Retinal pigment epithelial cell (primary cell): ENCODE measurements around the gene PARVB.

Source experiments
- DNase-seq: peaks from one replicate; pipeline ENCODE4 v3.0.0-alpha.2; 2010; ENCODE audit warnings: low read depth
- H3K4me3 ChIP-seq: 2 replicates; pipeline ENCODE4 v1.5.1; 2011; ENCODE audit warnings: mild to moderate bottlenecking, low read length, control low read depth, moderate library complexity
- TF ChIP-seq, protein P1 (sequence below): conservative IDR thresholded peaks from 2 replicates; pipeline ENCODE4 v1.5.1; 2011; ENCODE audit warnings: low read depth, low read length, control low read depth, inconsistent platforms

PARVB gene

DNA sequence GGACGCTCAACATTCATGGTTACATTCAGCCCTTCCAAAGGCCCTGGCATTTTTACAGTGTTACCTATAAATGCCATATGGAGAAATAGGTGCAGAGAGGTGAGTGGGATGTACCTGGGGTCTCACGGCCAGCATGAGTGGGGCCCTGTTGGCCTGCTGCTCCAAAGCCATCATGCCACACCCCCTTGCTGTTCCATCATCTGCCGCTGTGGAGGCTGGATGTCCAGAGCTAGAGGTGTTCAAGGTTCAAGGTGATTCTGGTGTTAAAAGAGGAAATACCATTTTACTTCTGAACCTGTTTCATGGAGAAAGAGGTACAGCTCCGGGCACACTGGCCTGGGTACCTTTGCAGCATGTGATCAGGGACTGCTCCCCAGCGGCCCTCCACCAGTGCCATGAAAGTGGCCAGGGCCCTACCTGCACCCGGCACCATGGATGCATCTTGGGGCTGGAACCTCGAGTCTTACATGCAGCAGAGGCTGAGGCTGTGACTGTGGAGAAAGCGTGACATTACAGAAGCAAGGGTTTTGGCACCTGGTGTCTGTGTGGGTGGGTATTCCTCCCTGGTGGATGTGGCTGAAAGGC is 68.6 kb downstream of the PARVB start:
- TF ChIP-seq, protein P1, sequence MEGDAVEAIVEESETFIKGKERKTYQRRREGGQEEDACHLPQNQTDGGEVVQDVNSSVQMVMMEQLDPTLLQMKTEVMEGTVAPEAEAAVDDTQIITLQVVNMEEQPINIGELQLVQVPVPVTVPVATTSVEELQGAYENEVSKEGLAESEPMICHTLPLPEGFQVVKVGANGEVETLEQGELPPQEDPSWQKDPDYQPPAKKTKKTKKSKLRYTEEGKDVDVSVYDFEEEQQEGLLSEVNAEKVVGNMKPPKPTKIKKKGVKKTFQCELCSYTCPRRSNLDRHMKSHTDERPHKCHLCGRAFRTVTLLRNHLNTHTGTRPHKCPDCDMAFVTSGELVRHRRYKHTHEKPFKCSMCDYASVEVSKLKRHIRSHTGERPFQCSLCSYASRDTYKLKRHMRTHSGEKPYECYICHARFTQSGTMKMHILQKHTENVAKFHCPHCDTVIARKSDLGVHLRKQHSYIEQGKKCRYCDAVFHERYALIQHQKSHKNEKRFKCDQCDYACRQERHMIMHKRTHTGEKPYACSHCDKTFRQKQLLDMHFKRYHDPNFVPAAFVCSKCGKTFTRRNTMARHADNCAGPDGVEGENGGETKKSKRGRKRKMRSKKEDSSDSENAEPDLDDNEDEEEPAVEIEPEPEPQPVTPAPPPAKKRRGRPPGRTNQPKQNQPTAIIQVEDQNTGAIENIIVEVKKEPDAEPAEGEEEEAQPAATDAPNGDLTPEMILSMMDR, result no peak
- DNase-seq, result no peak
- no peak overlapping the region for H3K4me3 ChIP-seq

DNA sequence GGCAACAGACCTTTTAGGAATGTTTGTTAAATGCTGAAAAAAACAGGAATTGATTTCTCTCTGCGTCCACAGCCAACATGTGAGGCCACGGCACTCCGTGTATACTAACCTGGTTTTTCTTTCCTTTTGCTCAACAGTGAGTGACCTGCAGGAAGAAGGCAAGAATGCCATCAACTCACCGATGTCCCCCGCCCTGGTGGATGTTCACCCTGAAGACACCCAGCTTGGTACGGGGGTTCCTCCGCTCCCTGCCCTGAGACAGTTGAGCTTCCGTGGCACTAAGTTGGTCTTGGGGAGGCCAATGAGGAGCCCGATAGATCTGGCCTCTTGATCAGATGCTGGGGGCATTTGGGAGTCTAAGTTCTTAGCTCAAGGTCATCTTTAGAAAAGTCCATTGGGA is 69.7 kb downstream of the PARVB start:
- TF ChIP-seq, protein P1, result no peak
- DNase-seq, result no peak
- H3K4me3 ChIP-seq, result no peak overlapping the region

DNA sequence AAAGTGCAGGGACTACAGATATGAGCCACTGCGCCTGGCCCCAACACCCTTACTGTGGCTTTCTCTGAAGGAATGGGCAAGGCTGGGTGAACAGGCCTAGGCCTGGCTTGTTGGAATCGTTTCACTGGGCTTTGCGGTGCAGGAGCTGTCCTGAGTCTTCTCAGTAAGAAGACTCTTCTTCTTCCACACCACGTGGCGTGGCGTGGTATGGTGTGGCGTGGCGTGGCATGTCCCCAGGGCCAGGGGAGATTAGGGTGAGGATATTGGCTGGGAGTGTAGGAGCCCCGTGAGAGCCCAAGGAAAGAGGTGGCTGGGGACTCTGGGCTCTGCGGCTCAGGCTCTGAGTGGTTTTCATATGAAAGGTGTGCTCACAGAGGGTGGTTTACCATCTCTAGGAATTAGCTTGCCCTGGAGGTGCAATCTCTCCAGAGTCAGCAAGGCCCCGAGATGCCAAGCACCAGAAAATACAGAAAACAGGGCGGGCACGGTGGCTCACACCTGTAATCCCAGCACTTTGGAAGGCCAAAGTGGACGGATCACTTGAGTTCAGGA is 70.7 kb downstream of the PARVB start:
- H3K4me3 ChIP-seq, result no peak overlapping the region

DNA sequence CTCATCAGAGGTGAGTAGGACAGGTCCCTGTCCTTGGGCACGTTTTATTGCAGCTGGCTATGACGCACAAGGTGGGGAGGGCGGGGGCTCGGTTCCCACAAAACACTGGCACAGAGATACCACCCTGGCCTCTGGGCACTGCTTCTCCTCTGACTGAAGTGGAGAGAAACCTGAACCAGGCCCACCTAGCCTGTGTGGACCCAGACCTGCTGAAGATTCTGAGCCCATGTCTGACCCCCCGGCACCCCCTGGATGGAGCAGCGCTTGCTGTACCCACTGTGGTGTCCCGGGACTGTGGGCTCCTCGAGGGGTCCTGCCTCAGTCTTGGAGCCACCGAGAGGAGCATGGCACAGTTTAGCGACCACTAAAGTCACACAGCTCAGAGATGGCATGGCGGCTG is 72.6 kb downstream of the PARVB start:
- no peak for DNase-seq
- TF ChIP-seq, protein P1, result no peak
- no peak overlapping the region for H3K4me3 ChIP-seq

More for the DNA sequence above, 70.7 kb downstream of the PARVB start:
- TF ChIP-seq, protein P1, result no peak
- no peak for DNase-seq

DNA sequence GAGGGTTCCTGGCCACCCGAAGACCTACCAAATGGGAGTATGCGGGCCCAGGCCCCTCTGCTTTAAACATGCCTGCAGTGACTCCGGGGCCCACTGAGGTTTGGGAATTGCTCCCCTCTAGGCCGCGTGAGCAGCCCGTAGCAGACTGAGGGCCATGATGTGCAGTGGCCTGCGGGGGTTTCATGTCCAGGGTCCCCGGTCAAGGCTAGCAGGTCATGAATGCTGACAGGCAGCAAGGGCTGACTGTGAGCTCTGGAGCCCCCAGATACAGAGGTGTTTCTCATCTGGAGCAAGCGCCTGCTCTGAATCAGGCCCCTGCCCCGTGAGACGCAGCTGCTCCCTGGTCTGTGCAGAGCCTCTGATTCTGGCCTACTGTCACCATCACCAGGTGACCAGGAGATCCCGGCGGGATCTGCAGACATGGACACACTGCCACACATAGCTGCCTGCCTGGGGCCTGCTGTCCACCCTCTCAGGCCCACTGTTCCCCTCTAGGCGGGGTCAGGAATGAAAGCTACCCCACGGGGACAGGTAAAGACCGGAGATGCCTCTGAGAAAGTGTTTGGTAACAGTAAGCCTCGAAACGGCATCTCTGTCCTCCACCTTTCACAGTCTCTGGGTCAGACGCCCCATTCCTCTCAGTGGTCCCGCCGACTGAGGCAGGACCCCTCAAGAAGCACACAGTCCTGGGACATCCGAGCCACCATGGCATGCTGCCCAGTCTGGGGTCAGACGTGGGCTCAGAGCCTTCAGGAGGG is 73.3 kb downstream of the PARVB start:
- no peak for DNase-seq
- no peak overlapping the region for H3K4me3 ChIP-seq
- TF ChIP-seq, protein P1, result no peak

DNA sequence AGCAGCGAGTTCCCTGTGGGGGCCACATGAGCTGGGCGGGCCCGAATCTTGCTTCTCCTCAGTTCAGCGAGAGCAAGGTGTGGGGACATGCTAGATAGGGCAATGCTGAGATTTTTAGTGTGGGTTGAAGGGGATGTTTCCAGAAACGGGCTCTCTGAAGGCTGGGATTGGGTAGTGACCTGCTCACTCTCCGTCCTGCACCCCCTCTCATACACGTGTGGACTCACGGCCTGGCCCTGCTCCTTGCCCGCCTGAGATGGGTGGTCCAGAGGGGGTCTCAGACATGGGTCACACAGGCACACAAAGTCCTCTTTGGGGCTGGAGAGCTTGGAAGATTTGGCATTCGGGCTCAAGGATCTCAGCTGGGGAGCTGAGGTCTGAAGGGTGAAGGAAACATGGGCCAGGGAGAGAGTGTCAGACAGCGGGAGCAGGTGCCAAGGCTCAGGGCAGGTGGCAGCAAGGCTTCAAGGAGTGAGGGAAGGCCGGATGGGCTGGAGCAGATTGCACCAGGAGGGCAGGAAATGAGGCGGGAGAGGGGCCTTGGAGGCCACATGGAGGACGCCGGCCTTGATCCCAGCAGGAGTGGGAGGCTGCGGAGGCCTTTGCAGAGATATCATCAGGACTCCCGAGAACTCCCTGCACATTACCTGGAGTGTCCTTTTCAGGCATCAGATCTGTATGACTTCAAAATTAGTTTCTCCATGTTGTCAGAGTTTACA is 74.1 kb downstream of the PARVB start:
- no peak overlapping the region for H3K4me3 ChIP-seq
- TF ChIP-seq, protein P1, result no peak
- DNase-seq, result no peak
